ENCODE measurements around the gene STRADA. TPM values are rescaled to one million over a fixed set of nuclear protein-coding genes. Genes with fewer than 3 reads are reported as not detected.
A peak's percentile ranks its signal among the peaks of the same experiment; 100 is the strongest.

Gene STRADA
- total and polyA plus RNA-seq, 9 donors, result 15.1 to 35.4 (median 25.0) TPM

DNA sequence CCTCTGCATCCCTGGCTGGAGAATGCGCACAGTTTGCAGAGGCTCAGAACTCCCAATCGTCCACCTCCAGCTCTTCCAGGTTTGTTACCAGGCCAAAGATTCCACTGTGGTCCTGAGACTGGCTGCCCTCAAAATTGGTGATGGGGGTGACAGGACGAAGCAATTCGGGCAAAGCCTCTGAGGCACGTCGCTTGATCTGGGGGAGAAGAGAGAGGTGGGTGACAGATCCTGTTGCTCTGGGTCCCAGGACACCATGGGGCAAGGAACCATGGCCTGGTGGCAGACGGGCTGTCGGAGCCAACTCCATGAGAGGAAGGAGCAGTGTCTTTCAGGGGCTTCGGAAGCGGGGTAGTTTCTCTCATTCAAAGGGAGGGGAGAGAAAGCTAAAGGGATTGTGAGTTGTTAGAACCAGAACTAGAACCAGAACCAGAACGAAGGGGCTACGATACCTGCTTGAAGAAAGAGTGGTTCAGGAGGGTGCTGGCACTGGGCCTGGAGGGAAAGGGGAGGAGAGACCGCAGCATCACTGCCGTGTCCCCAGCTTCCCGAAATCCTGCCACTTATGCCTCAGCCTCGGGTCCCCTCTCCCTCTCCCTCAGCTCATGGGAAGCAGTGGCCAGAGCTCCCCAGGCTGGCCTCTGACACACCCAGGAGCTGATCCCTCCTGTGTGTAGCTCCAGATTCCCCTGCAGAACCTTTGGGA, 37.9 kb downstream of the STRADA start:
- 86% methylated on average over 13 of the region's 16 CpGs for WGBS (ENCODE audit: insufficient coverage)
- Histone ChIP-seq H3K4me1 (ENCODE audit: control insufficient read depth, insufficient read depth, low read length) (peaks cover 18% of the 10 kb centered on the region), H3K27ac (ENCODE audit: low read length) (no peak overlapping the region), H3K36me3 (ENCODE audit: control insufficient read depth, insufficient read depth, low read length) (peaks cover 46% of the 10 kb centered on the region), H3K27me3 (ENCODE audit: control insufficient read depth, insufficient read depth, low read length) (no peaks in the 10 kb centered on the region), H3K9me3 (replicated peaks; ENCODE audit: control insufficient read depth, low read depth, low read length) (no peaks in the 10 kb centered on the region), H3K4me3 (ENCODE audit: low read length) (no peak overlapping the region)
- no peak for DNase-seq

DNA sequence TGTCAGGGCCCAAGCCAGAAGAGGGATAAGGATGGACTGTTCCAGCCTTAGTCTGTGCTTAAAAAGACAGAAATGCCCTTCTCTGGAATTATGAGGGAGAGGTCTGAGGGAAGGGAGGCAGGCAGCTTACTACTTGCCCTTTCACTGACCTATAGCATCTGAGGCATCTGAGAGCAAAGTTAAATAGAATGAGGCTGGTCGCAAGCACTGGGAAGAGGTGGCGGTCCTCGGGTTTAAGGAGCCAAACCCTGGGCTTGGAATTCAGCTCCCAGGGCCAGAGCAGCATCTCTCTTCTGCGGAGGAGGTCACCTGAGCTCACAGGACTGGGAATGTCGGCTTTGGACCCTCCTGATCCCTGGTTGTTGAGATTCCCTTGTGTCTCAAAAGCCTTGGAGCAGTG, 38.6 kb downstream of the STRADA start:
- Histone ChIP-seq H3K4me1 (ENCODE audit: control insufficient read depth, insufficient read depth, low read length) (peaks cover 18% of the 10 kb centered on the region), H3K27me3 (ENCODE audit: control insufficient read depth, insufficient read depth, low read length) (no peaks in the 10 kb centered on the region), H3K9me3 (replicated peaks; ENCODE audit: control insufficient read depth, low read depth, low read length) (no peaks in the 10 kb centered on the region), H3K36me3 (ENCODE audit: control insufficient read depth, insufficient read depth, low read length) (peaks cover 42% of the 10 kb centered on the region), H3K4me3 (ENCODE audit: low read length) (no peak overlapping the region), H3K27ac (ENCODE audit: low read length) (no peak overlapping the region)
- DNase-seq, result no peak
- WGBS (ENCODE audit: insufficient coverage), result 82% methylated on average over 5 of the region's 5 CpGs

DNA sequence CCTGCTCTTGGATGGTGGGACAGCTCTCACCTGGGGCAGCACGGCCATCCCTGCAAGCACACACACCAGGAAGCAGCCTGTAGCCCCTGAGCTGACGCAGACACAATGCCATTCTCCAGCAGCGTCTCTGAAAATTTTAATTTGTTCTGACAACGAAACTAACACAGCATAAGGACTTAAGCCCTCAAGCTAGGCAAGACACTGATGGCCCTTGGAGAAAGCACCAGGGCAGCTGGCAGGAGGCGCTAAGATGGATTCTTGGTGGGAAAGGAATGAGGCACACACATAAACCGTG, 38.9 kb downstream of the STRADA start:
- H3K27me3 ChIP-seq (ENCODE audit: control insufficient read depth, insufficient read depth, low read length), result no peaks in the 10 kb centered on the region
- no peak overlapping the region for H3K4me3 ChIP-seq (ENCODE audit: low read length)
- DNase-seq, result no peak
- H3K36me3 ChIP-seq (ENCODE audit: control insufficient read depth, insufficient read depth, low read length), result peaks cover 42% of the 10 kb centered on the region
- WGBS (ENCODE audit: insufficient coverage), result 80% methylated on average over 3 of the region's 6 CpGs
- no peaks in the 10 kb centered on the region for H3K9me3 ChIP-seq (replicated peaks; ENCODE audit: control insufficient read depth, low read depth, low read length)
- H3K4me1 ChIP-seq (ENCODE audit: control insufficient read depth, insufficient read depth, low read length), result peaks cover 18% of the 10 kb centered on the region
- H3K27ac ChIP-seq (ENCODE audit: low read length), result no peak overlapping the region

- Histone ChIP-seq H3K9me3 (replicated peaks; ENCODE audit: control insufficient read depth, low read depth, low read length) (no peaks in the 10 kb centered on the region), H3K4me3 (ENCODE audit: low read length) (no peak overlapping the region), H3K4me1 (ENCODE audit: control insufficient read depth, insufficient read depth, low read length) (peaks cover 18% of the 10 kb centered on the region), H3K27me3 (ENCODE audit: control insufficient read depth, insufficient read depth, low read length) (no peaks in the 10 kb centered on the region), H3K36me3 (ENCODE audit: control insufficient read depth, insufficient read depth, low read length) (peaks cover 38% of the 10 kb centered on the region), H3K27ac (ENCODE audit: low read length) (no peak overlapping the region)
- 75% methylated on average over 9 of the region's 19 CpGs for WGBS (ENCODE audit: insufficient coverage)
- DNase-seq, result no peak
Observed at GRCh38 chr17:63701868-63702720, 39.5 kb downstream of the STRADA start.

- Histone ChIP-seq H3K27ac (ENCODE audit: low read length) (peak overlapping the region; percentile 69), H3K27me3 (ENCODE audit: control insufficient read depth, insufficient read depth, low read length) (no peaks in the 10 kb centered on the region), H3K9me3 (replicated peaks; ENCODE audit: control insufficient read depth, low read depth, low read length) (no peaks in the 10 kb centered on the region), H3K36me3 (ENCODE audit: control insufficient read depth, insufficient read depth, low read length) (peaks cover 33% of the 10 kb centered on the region), H3K4me3 (ENCODE audit: low read length) (peak overlapping the region; percentile 37), H3K4me1 (ENCODE audit: control insufficient read depth, insufficient read depth, low read length) (peaks cover 18% of the 10 kb centered on the region)
- DNase-seq, result no peak
- WGBS (ENCODE audit: insufficient coverage), result 56% methylated on average over 9 of the region's 10 CpGs
Observed at GRCh38 chr17:63701456-63701820, 40.2 kb downstream of the STRADA start.

GRCh38 chr17:63700528-63701455, 40.8 kb downstream of the STRADA start:
- Histone ChIP-seq H3K4me3 (ENCODE audit: low read length) (peak overlapping the region; percentile 38), H3K36me3 (ENCODE audit: control insufficient read depth, insufficient read depth, low read length) (peaks cover 27% of the 10 kb centered on the region), H3K27ac (ENCODE audit: low read length) (peak overlapping the region; percentile 69), H3K4me1 (ENCODE audit: control insufficient read depth, insufficient read depth, low read length) (peaks cover 18% of the 10 kb centered on the region), H3K27me3 (ENCODE audit: control insufficient read depth, insufficient read depth, low read length) (no peaks in the 10 kb centered on the region), H3K9me3 (replicated peaks; ENCODE audit: control insufficient read depth, low read depth, low read length) (no peaks in the 10 kb centered on the region)
- DNase-seq, result peak; percentile 69
- WGBS (ENCODE audit: insufficient coverage), result under 1% methylated on average over 83 of the region's 88 CpGs

- H3K27me3 ChIP-seq (ENCODE audit: control insufficient read depth, insufficient read depth, low read length), result no peaks in the 10 kb centered on the region
- peak within 1 kb of the TSS; percentile 69 for H3K27ac ChIP-seq (ENCODE audit: low read length)
- H3K4me3 ChIP-seq (ENCODE audit: low read length), result peak within 1 kb of the TSS; percentile 38
- under 1% methylated on average over 130 of the region's 133 CpGs for WGBS (ENCODE audit: insufficient coverage)
- H3K9me3 ChIP-seq (replicated peaks; ENCODE audit: control insufficient read depth, low read depth, low read length), result no peaks in the 10 kb centered on the region
- H3K36me3 ChIP-seq (ENCODE audit: control insufficient read depth, insufficient read depth, low read length), result peaks cover 19% of the 10 kb centered on the region
- peak; percentile 65 for DNase-seq
- H3K4me1 ChIP-seq (ENCODE audit: control insufficient read depth, insufficient read depth, low read length), result peaks cover 18% of the 10 kb centered on the region
Observed at GRCh38 chr17:63699638-63700527, 41.7 kb downstream of the STRADA start, which contains the start of gene LIMD2. Gene LIMD2, minus strand, starts transcription at chr17:63700125. Its CDS starts 827 bp downstream, at chr17:63699298.

GRCh38 chr17:63698886-63699637, 42.5 kb downstream of the STRADA start:
- peaks cover 18% of the 10 kb centered on the region for H3K4me1 ChIP-seq (ENCODE audit: control insufficient read depth, insufficient read depth, low read length)
- no peak overlapping the region for H3K27ac ChIP-seq (ENCODE audit: low read length)
- peak; percentile 63 for DNase-seq
- H3K4me3 ChIP-seq (ENCODE audit: low read length), result peak overlapping the region; percentile 36
- 9% methylated on average over 29 of the region's 45 CpGs for whole genome bisulfite sequencing (ENCODE audit: insufficient coverage)
- no peaks in the 10 kb centered on the region for H3K27me3 ChIP-seq (ENCODE audit: control insufficient read depth, insufficient read depth, low read length)
- no peaks in the 10 kb centered on the region for H3K9me3 ChIP-seq (replicated peaks; ENCODE audit: control insufficient read depth, low read depth, low read length)
- peaks cover 19% of the 10 kb centered on the region for H3K36me3 ChIP-seq (ENCODE audit: control insufficient read depth, insufficient read depth, low read length)
